K562 treated with DMSO at 1 percent for 24 hours (cell line): ENCODE results near the gene MRPS11. TPM values are rescaled to one million over a fixed set of nuclear protein-coding genes. Genes with fewer than 3 reads are reported as not detected.

Source experiments
- total RNA-seq: library from RNA; unstranded; fragments of 300-600 nt; gene quantifications from 2 replicates; pipeline ENCODE4 v1.2.3, GENCODE V29; 2022; ENCODE audit warnings: low read depth; ENCODE audit not compliant: insufficient read depth

MRPS11 gene
- total RNA-seq, result 61.6 and 65.1 TPM in 2 replicates

DNA sequence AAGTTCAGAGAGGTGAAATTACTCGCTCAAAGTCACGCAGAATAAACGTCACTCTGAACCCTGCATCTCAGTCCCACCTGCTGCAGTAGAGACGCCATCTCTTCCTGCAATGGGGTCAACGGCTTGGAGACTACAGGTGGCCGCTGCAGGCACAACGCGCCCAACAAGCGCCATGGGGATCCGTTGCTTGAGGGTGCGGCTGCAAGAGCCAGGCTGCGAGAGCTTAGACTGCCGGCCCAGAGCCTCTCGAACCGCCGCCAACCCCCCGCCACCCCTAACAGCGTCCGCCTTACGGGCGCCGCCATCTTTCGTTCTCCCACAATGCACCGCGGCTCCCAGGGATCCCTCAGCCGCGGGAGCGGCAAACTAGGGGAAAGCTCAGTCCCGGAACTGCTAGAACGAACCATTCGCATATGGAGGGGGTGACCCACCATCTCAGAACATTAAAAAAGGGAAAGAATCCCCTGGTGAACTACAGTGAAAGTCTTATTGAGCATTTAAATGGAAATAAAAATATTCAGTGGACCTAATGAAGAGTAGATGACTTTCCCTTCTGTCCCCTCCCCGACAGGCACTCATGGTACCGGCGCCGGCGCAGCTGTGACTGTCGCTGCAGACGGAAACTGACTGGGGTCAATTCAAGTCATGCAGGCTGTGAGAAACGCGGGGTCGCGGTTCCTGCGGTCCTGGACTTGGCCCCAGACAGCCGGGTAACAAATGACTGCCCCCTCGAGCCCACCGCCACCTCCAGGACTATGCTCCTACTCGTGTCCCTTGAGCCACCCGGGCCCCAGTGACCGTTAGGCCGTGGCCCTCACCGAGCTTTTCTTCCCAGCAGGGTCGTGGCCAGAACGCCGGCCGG lies at the start of gene MRPS11, which contains the start of gene MRPL46:
Gene MRPS11 (plus strand): TSS at position 636 of the 862 bp plus-strand sequence. CDS start 10 bp downstream, at position 646.
Gene MRPL46 (minus strand): TSS at position 316 of the 862 bp plus-strand sequence. CDS start 11 bp downstream, at position 305.

Other genes starting within 250 kb of the MRPS11 start
- gene NTRK3, start 211.0 kb upstream of the MRPS11 start, total RNA-seq, result not detected in 2 replicates
- gene MRPL46, start 320 bp upstream of the MRPS11 start, total RNA-seq, result 25.3 and 27.1 TPM in 2 replicates
- gene DET1, start 79.0 kb downstream of the MRPS11 start, total RNA-seq, result 6.4 TPM in 2 replicates
- gene AEN, start 153.6 kb downstream of the MRPS11 start, total RNA-seq, result 9.8 and 10.6 TPM in 2 replicates
- 5.4 and 8.4 TPM in 2 replicates for gene ISG20, start 171.3 kb downstream of the MRPS11 start, total RNA-seq